CD4-positive, alpha-beta T cell treated with Interferon gamma for 1 hour (primary cell): ENCODE data around the gene DMAP1.

ENCODE experiments used
- DNase-seq: peaks from one replicate; pipeline ENCODE4 v3.0.0-alpha.2; 2020

The DMAP1 gene

DNA sequence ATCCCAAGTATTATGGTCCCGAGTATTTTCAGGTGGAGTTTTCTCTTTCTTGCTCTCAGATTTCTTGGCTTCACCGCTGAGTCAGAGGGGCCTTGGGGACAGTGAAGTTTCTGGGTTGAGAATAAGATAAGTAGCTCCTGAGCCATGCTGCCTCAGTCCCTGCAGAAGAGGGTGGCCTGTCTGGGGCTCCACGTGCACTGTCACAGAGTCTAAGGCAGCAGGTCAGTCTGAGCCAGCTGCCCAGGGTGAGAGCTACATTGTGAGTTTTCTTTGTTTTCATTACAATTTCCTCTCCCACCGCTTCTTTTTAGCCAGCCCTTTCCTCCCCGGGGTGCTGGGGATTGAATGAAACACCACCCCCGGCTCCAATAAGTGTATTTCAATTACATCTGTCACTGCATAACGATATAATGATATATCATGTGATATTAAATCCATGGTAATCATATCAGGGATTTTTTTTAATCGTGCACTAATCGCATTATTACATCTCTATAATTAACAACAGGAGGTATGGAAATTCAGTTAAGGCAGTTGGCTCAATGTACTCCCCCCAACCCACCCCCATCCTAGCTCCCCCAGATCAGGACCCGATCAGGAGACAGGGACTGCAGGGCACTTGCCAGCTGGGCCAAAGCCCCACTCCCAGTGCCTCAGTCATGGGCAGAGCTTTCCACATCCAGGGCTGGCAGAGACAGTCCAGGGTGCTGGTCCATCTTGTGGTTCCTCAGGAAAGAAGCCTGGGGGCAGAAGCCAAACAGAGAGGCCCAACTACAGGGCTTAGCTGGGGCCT is 43.7 kb downstream of the DMAP1 start:
- no peak for DNase-seq

GRCh38 chr1:44259090-44259489 is 45.8 kb downstream of the DMAP1 start:
- no peak for DNase-seq

- DNase-seq = no peak
These were observed 47.5 kb downstream of the DMAP1 start for GRCh38 chr1:44260792-44261170.

DNA sequence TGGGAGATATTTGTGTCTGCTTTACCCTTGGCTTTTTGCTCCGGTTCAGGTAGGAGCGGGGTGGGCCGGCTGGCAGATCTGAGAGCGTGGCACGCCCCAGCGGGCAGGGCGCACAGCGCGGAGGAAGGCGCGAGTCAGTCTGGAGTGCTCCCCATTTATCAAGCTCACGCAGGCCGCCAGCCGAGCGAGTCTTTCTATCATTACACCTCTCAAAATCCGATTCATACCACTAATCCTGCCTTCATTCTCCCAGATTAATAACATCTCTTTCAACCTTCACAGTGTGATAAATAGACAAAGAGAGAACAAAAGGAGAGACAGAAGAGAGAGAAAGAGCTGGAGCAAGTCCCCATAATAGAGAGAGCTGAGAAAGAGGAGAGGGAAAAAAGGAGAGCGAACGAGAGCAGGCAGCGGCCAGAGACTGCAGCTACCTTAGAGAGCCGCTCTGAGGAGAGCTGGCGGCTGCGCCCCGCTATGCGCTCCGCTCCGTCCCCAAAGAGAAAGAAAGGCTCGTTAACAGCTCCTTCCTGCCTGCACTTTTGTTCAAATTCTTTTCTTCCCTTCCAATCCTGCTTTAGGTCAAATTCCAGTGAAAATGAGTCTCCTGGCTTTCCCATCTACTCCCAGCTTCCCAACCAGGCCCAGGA is 48.0 kb downstream of the DMAP1 start:
- no peak for DNase-seq

GRCh38 chr1:44261962-44262361 is 48.7 kb downstream of the DMAP1 start:
- DNase-seq = peak; percentile 5

- DNase-seq = no peak
These were observed 49.1 kb downstream of the DMAP1 start for GRCh38 chr1:44262414-44262813.

- DNase-seq = no peak
These were observed 49.7 kb downstream of the DMAP1 start for GRCh38 chr1:44262816-44263567.

GRCh38 chr1:44263568-44264450 is 50.5 kb downstream of the DMAP1 start:
- peak; percentile 9 for DNase-seq

GRCh38 chr1:44264451-44264771 is 51.1 kb downstream of the DMAP1 start:
- no peak for DNase-seq

DNA sequence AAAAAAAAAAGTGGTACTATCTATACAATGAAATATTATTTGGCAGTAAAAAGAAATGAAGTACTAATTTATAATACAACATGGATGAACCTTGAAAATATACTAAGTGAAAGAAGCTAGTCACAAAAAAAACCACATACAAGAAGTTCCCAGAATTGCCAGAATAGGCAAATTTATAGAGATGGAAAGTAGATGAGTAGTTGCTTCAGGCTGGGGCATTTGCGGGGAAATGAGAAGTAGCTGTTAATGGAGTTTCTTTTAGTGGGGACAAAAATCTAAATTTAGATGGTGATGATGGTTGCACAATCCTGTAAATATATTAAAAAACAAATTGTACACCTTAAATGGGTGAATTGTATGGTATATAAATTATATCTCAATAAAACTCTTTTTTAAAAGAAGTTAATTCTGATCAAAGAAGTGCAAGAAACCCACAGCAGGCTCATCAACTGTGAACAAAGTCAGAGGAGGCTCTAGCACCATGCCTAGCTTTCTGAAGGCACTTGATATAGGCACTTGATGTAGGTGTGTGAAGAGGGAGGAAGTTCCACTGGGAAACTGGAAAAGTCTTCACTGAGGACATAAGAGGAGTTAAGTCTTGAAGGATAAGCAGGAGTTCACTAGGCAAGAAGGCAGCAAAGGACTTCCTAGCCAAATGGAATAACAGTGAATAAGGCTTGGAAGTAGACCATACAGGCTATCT is 52.5 kb downstream of the DMAP1 start:
- no peak for DNase-seq

- no peak for DNase-seq
These were observed 53.4 kb downstream of the DMAP1 start for GRCh38 chr1:44266400-44267344.

- no peak for DNase-seq
These were observed 54.2 kb downstream of the DMAP1 start for GRCh38 chr1:44267438-44267837.

- no peak for DNase-seq
These were observed 54.8 kb downstream of the DMAP1 start for GRCh38 chr1:44268054-44268453.
